Spleen (tissue), 7 donors: ENCODE results near the gene PCDHB4.

Source experiments
- CTCF ChIP-seq, 11 experiments: fragments of 200-600 bp in 7 of 11; fragments of 450-650 bp in 4 of 11; sonication (generic) in 4 of 11; IDR thresholded peaks in 8 of 11; conservative IDR thresholded peaks in 3 of 11; 1 replicate in 7 of 11; 2 replicates in 4 of 11; pipeline versions ENCODE4 v1.4.0 to v1.8.0; 2016 to 2021; ENCODE audit warnings: antibody characterized with exemption in 11 of 11, inconsistent platforms in 4 of 11, mild to moderate bottlenecking in 1 of 11
- POLR2A ChIP-seq, 3 donors: fragments of 450-650 bp; IDR thresholded peaks; one replicate each; pipeline ENCODE4 v1.5.1; 2017; ENCODE audit warnings: antibody characterized with exemption in 3 of 3, mild to moderate bottlenecking in 1 of 3
- POLR2AphosphoS5 ChIP-seq, 3 donors: sonication (generic); formaldehyde crosslinking; IDR thresholded peaks; one replicate each; pipeline ENCODE4 v1.5.1; 2017; ENCODE audit warnings: antibody characterized with exemption in 3 of 3
- donor health status: DM: no; HTN: no; CAD: no; lungs with moderate emphysema.
- donor health status: DM: no; HTN: no; CAD: no.
- donor health status: DM: no; HTN: no; CAD: no.

DNA sequence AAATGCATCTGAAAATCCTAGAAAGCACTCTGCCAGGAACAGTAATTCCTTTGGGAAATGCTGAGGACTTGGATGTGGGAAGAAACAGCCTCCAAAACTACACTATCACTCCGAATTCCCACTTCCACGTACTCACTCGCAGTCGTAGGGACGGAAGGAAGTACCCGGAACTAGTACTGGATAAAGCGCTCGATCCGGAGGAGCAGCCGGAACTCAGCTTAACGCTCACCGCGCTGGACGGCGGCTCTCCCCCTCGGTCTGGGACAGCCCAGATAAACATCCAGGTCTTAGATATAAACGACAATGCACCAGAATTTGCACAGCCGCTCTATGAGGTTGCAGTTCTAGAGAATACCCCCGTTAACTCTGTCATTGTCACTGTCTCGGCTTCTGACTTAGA is 20.6 kb upstream of the PCDHB4 start:
- no peak for TF ChIP-seq CTCF (IDR thresholded peaks at IDR 0.05 in 8 of 11, conservative IDR thresholded peaks at IDR 0.05 in 3 of 11)
- TF ChIP-seq POLR2A (IDR thresholded peaks at IDR 0.05), result no peak
- no peak for TF ChIP-seq POLR2AphosphoS5 (IDR thresholded peaks at IDR 0.05)
